Progenitor cell of endocrine pancreas (in vitro differentiated cells): ENCODE data around the gene ATP2B2. TPM values are rescaled to one million over a fixed set of nuclear protein-coding genes. Genes with fewer than 3 reads are reported as not detected.

ENCODE experiments used
- DNase-seq: peaks from one replicate; pipeline ENCODE4 v3.0.0; 2021; ENCODE audit warnings: low spot score; ENCODE audit not compliant: unreplicated experiment
- H3K27ac Mint-ChIP-seq: 2 replicates; pipeline ENCODE4 v1.8.0; 2021; ENCODE audit warnings: mild to moderate bottlenecking, moderate library complexity, mixed read lengths
- H3K27me3 Mint-ChIP-seq: 2 replicates; pipeline ENCODE4 v1.8.0; 2021; ENCODE audit warnings: mixed read lengths
- H3K36me3 Mint-ChIP-seq: 2 replicates; pipeline ENCODE4 v1.8.0; 2022; ENCODE audit warnings: mixed read lengths; ENCODE audit not compliant: insufficient read depth
- H3K4me1 Mint-ChIP-seq: 2 replicates; pipeline ENCODE4 v1.8.0; 2021; ENCODE audit warnings: low read depth, mixed read lengths
- H3K4me3 Mint-ChIP-seq: 2 replicates; pipeline ENCODE4 v1.8.0; 2021; ENCODE audit warnings: low read depth, mild to moderate bottlenecking, moderate library complexity, mixed read lengths
- H3K9me3 Mint-ChIP-seq: 2 replicates; pipeline ENCODE4 v1.8.0; 2021; ENCODE audit warnings: low read depth, mixed read lengths
- CTCF ChIP-seq: fragments of 200-600 bp; sonication (generic); IDR thresholded peaks from one replicate; pipeline ENCODE4 v1.5.0; 2021; ENCODE audit warnings: antibody characterized with exemption, mild to moderate bottlenecking; ENCODE audit not compliant: unreplicated experiment
- total RNA-seq: library from RNA; stranded (reverse); gene quantifications from 2 replicates; pipeline ENCODE4 v1.2.1, GENCODE V29; 2021

Gene ATP2B2
- total RNA-seq, 1 donor from 2014 or later, result 0.07 TPM

- peaks cover 6% of the 10 kb centered on the region for H3K4me1 Mint-ChIP-seq
- H3K4me3 Mint-ChIP-seq, result no peak overlapping the region
- no peaks in the 10 kb centered on the region for H3K9me3 Mint-ChIP-seq
- no peaks in the 10 kb centered on the region for H3K36me3 Mint-ChIP-seq
- TF ChIP-seq CTCF, result no peak
- DNase-seq, result no peak
- peaks cover 23% of the 10 kb centered on the region for H3K27me3 Mint-ChIP-seq
- no peak overlapping the region for H3K27ac Mint-ChIP-seq
Measured at GRCh38 chr3:10469441-10470119, 35.8 kb downstream of the ATP2B2 start.

GRCh38 chr3:10468613-10469354 lies 36.6 kb downstream of the ATP2B2 start:
- DNase-seq, result no peak
- Mint-ChIP-seq H3K27ac (no peak overlapping the region), H3K36me3 (no peaks in the 10 kb centered on the region), H3K27me3 (peaks cover 20% of the 10 kb centered on the region), H3K4me1 (peaks cover 6% of the 10 kb centered on the region), H3K4me3 (no peak overlapping the region), H3K9me3 (no peaks in the 10 kb centered on the region)
- no peak for TF ChIP-seq CTCF

- no peak for TF ChIP-seq CTCF
- peaks cover 6% of the 10 kb centered on the region for H3K4me1 Mint-ChIP-seq
- H3K36me3 Mint-ChIP-seq, result no peaks in the 10 kb centered on the region
- no peak overlapping the region for H3K27ac Mint-ChIP-seq
- H3K4me3 Mint-ChIP-seq, result no peak overlapping the region
- DNase-seq, result no peak
- H3K9me3 Mint-ChIP-seq, result no peaks in the 10 kb centered on the region
- peaks cover 17% of the 10 kb centered on the region for H3K27me3 Mint-ChIP-seq
Measured at GRCh38 chr3:10467904-10468612, 37.3 kb downstream of the ATP2B2 start.

GRCh38 chr3:10467204-10467603 lies 38.2 kb downstream of the ATP2B2 start:
- Mint-ChIP-seq H3K27me3 (peaks cover 16% of the 10 kb centered on the region), H3K4me3 (no peak overlapping the region)

More at GRCh38 chr3:10467204-10467603, 38.2 kb downstream of the ATP2B2 start:
- Mint-ChIP-seq H3K36me3 (no peaks in the 10 kb centered on the region), H3K27ac (no peak overlapping the region), H3K9me3 (no peaks in the 10 kb centered on the region), H3K4me1 (peaks cover 6% of the 10 kb centered on the region)
- DNase-seq, result no peak
- TF ChIP-seq CTCF, result no peak
